HG02885 (cell line): ENCODE measurements around the gene SLC41A1.

Source experiments
- ATAC-seq: cut with Tn5 transposase; IDR thresholded peaks from one replicate; pipeline ENCODE4 v1.9.1; 2021; ENCODE audit warnings: mild to moderate bottlenecking; ENCODE audit not compliant: unreplicated experiment, poor library complexity

SLC41A1 gene

GRCh38 chr1:205823260-205823659 is 10.3 kb upstream of the SLC41A1 start:
- ATAC-seq = peak; percentile 69

GRCh38 chr1:205822397-205822796 is 9.4 kb upstream of the SLC41A1 start:
- ATAC-seq = no peak

- ATAC-seq = no peak
Observed at GRCh38 chr1:205817988-205818387, 5.0 kb upstream of the SLC41A1 start.

- no peak for ATAC-seq
Observed at GRCh38 chr1:205817364-205817763, 4.4 kb upstream of the SLC41A1 start.

- ATAC-seq = no peak
Observed at GRCh38 chr1:205813755-205814058, 709 bp upstream of the SLC41A1 start.

- peak; percentile 15 for ATAC-seq
Observed at GRCh38 chr1:205812271-205812877, 624 bp downstream of the SLC41A1 start.

GRCh38 chr1:205811660-205812059 is 1.3 kb downstream of the SLC41A1 start:
- ATAC-seq = no peak

GRCh38 chr1:205810448-205811157 is 2.4 kb downstream of the SLC41A1 start:
- no peak for ATAC-seq

GRCh38 chr1:205809942-205810345 is 3.1 kb downstream of the SLC41A1 start:
- ATAC-seq = no peak

- ATAC-seq = no peak
Observed at GRCh38 chr1:205809469-205809868, 3.5 kb downstream of the SLC41A1 start.

GRCh38 chr1:205805082-205805711 is 7.8 kb downstream of the SLC41A1 start:
- no peak for ATAC-seq

GRCh38 chr1:205804605-205805004 is 8.4 kb downstream of the SLC41A1 start:
- no peak for ATAC-seq

- ATAC-seq = no peak
Observed at GRCh38 chr1:205803986-205804385, 9.0 kb downstream of the SLC41A1 start.

GRCh38 chr1:205802060-205802459 is 10.9 kb downstream of the SLC41A1 start:
- ATAC-seq = no peak

- no peak for ATAC-seq
Observed at GRCh38 chr1:205800981-205801703, 11.9 kb downstream of the SLC41A1 start.

- ATAC-seq = no peak
Observed at GRCh38 chr1:205800427-205800826, 12.6 kb downstream of the SLC41A1 start.

- no peak for ATAC-seq
Observed at GRCh38 chr1:205798577-205798976, 14.4 kb downstream of the SLC41A1 start.

- ATAC-seq = no peak
Observed at GRCh38 chr1:205797168-205797567, 15.8 kb downstream of the SLC41A1 start.

- ATAC-seq = no peak
Observed at GRCh38 chr1:205794011-205794730, 18.8 kb downstream of the SLC41A1 start.

- no peak for ATAC-seq
Observed at GRCh38 chr1:205792961-205793673, 19.9 kb downstream of the SLC41A1 start.
